Measurements from ENCODE around the gene CD82.

The CD82 gene

GRCh38 chr11:44633641-44634040 lies 68.2 kb downstream of the CD82 start:
- H3K27ac ChIP-seq, result no peak overlapping the region
- H3K4me3 ChIP-seq, result no peak overlapping the region
- intact Hi-C loops (cut with DNase I; ENCODE audit: low total_unique reads), result no loop called here
- TF ChIP-seq, protein P1, sequence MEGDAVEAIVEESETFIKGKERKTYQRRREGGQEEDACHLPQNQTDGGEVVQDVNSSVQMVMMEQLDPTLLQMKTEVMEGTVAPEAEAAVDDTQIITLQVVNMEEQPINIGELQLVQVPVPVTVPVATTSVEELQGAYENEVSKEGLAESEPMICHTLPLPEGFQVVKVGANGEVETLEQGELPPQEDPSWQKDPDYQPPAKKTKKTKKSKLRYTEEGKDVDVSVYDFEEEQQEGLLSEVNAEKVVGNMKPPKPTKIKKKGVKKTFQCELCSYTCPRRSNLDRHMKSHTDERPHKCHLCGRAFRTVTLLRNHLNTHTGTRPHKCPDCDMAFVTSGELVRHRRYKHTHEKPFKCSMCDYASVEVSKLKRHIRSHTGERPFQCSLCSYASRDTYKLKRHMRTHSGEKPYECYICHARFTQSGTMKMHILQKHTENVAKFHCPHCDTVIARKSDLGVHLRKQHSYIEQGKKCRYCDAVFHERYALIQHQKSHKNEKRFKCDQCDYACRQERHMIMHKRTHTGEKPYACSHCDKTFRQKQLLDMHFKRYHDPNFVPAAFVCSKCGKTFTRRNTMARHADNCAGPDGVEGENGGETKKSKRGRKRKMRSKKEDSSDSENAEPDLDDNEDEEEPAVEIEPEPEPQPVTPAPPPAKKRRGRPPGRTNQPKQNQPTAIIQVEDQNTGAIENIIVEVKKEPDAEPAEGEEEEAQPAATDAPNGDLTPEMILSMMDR (IDR thresholded peaks at IDR 0.05), result no peak
- H3K9me3 ChIP-seq, result no peaks in the 10 kb centered on the region
- H3K27me3 ChIP-seq, result peaks cover 0 to 11% of the 10 kb centered on the region in 2 donors
- DNase-seq, result no peak
- H3K4me1 ChIP-seq, result peaks cover 0 to 14% (median 7%) of the 10 kb centered on the region in 4 donors
- no peaks in the 10 kb centered on the region for H3K36me3 ChIP-seq

GRCh38 chr11:44634401-44635281 lies 69.2 kb downstream of the CD82 start:
- DNase-seq, result peak; percentile 54 to 81
- peaks cover 0 to 11% of the 10 kb centered on the region in 2 donors for H3K27me3 ChIP-seq
- no peaks in the 10 kb centered on the region for H3K9me3 ChIP-seq
- intact Hi-C loops (cut with DNase I; ENCODE audit: low total_unique reads), result no loop called here
- peaks cover 0 to 13% (median 7%) of the 10 kb centered on the region in 4 donors for H3K4me1 ChIP-seq
- peak overlapping the region in 1 of 2 donors; percentile 15 for H3K4me3 ChIP-seq
- TF ChIP-seq, protein P1 (IDR thresholded peaks at IDR 0.05), result no peak
- H3K27ac ChIP-seq, result no peak overlapping the region
- no peaks in the 10 kb centered on the region for H3K36me3 ChIP-seq

DNA sequence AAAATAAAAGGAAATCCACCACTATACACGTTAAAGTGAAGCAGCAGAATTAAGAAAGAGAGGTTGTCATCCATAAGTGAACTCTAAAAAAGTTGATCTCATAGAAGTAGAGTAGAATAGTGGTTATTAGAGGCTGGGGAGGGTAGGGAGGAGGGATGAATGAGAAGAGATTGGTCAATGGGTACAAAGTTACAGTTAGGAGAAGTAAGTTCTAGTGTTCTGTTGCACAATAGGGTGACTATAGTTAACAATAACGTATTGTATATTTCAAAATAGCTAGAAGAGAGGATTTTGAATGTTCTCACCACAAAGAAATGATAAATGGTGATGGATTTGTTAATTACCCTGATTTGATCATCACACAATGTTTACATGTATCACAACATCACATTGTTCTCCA lies 72.0 kb downstream of the CD82 start:
- Histone ChIP-seq H3K4me3 (no peak overlapping the region), H3K27ac (no peak overlapping the region), H3K27me3 (peaks cover 0 to 4% of the 10 kb centered on the region in 2 donors), H3K9me3 (no peaks in the 10 kb centered on the region), H3K36me3 (no peaks in the 10 kb centered on the region), H3K4me1 (peaks cover 0 to 13% (median 7%) of the 10 kb centered on the region in 4 donors)
- TF ChIP-seq, protein P1 (IDR thresholded peaks at IDR 0.05), result no peak
- DNase-seq, result no peak
- intact Hi-C loops (cut with DNase I; ENCODE audit: low total_unique reads), result no loop called here

DNA sequence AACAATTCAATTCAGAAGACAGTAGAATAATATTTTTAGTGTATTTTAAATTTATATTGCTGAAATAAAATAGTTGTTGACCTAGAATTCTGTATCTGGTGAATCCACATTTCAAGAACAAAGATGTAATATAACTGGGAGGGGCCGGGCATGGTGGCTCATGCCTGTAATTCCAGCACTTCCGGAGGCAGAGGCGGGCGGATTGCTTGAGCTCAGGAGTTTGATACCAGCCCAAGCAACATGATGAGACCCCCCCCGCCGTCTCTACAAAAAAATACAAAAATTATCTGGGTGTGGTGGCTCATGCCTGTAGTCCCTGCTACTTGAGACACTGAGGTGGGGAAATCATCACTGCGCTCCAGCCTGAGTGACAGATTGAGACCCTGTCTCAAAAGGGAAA lies 72.6 kb downstream of the CD82 start:
- DNase-seq, result peak in 1 of 2 donors; percentile 37
- Histone ChIP-seq H3K27me3 (peaks cover 0 to 4% of the 10 kb centered on the region in 2 donors), H3K4me3 (no peak overlapping the region), H3K4me1 (peaks cover 0 to 13% (median 7%) of the 10 kb centered on the region in 4 donors), H3K9me3 (peaks cover 0 to 2% (median under 1%) of the 10 kb centered on the region in 3 donors), H3K27ac (no peak overlapping the region), H3K36me3 (no peaks in the 10 kb centered on the region)
- intact Hi-C loops (cut with DNase I; ENCODE audit: low total_unique reads), result no loop called here
- TF ChIP-seq, protein P1 (IDR thresholded peaks at IDR 0.05), result no peak

DNA sequence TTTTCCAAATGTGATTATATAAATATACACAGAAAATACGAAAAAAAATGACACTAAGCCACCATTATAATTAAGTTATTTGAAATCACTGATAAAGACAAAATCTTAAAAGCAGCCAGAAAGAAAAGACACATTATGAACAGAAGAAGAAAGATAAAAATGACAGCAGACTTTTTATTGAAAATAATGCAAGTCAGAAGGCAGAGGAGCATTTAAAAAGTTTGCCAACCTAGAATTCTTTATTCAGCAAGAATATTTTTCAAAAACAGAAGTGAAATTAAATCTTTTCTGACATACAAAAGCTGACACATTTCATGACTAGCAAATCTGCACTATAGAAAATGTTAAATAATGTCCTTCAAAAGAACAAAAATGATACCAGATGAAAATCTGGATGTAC lies 77.8 kb downstream of the CD82 start:
- Histone ChIP-seq H3K4me1 (no peaks in the 10 kb centered on the region), H3K36me3 (no peaks in the 10 kb centered on the region), H3K27me3 (no peaks in the 10 kb centered on the region), H3K4me3 (no peak overlapping the region), H3K27ac (no peak overlapping the region), H3K9me3 (peaks cover 0 to 25% (median 6%) of the 10 kb centered on the region in 3 donors)
- TF ChIP-seq, protein P1 (IDR thresholded peaks at IDR 0.05), result no peak
- intact Hi-C loops (cut with DNase I; ENCODE audit: low total_unique reads), result no loop called here
- no peak for DNase-seq
